HepG2 (cell line): Measurements from ENCODE around the gene TMEM132D. TPM values are rescaled to one million over a fixed set of nuclear protein-coding genes. Genes with fewer than 3 reads are reported as not detected.

Experiments
- ATAC-seq: fragments of 200-7000 bp; cut with Tn5 transposase; 3 replicates; pipeline ENCODE4 v1.9.1; 2020; ENCODE audit warnings: mild to moderate bottlenecking, moderate library complexity
- BruUV-seq: library from RNA; stranded (reverse); fragments of 400-500 nt; replicated peaks from 2 replicates; lab custom pipeline; 2021; lab: Mats Ljungman, UMichigan
- CTCF ChIA-PET: fragments of 300-600 bp; formaldehyde crosslinking; extraction: SDS; loops from one replicate; lab custom pipeline; 2021; ENCODE audit warnings: low total read pairs, inconsistent platforms, low intra/inter-chr PET ratio; lab: Yijun Ruan, JAX
- POLR2A ChIA-PET: fragments of 350-600 bp; sonication (Branson Sonifier 250); formaldehyde crosslinking; loops from one replicate; lab custom pipeline; 2020; ENCODE audit warnings: antibody characterized with exemption, inconsistent platforms; lab: Yijun Ruan, JAX
- DNase-seq: peaks from one replicate; pipeline ENCODE4 v3.0.0-alpha.2; 2015; ENCODE audit warnings: low spot score
- FAIRE-seq: peaks from 3 replicates; lab custom pipeline; 2011; peaks lifted over from hg19 to GRCh38; lab: Jason Lieb, UNC
- H2AFZ ChIP-seq: one replicate; pipeline ENCODE4 v1.6.1; 2011; ENCODE audit warnings: low read length, inconsistent platforms
- H3K27ac ChIP-seq: fragments of 300-600 bp; 3 replicates; pipeline ENCODE4 v1.8.0; 2011; ENCODE audit warnings: mixed run types, mild to moderate bottlenecking, mixed read lengths, low read length, inconsistent platforms; ENCODE audit not compliant: insufficient read depth; ENCODE audit errors: extremely low read length
- H3K27me3 ChIP-seq, 2 experiments: fragments of 200-600 bp in 1 of 2; 2 replicates in 1 of 2; 3 replicates in 1 of 2; pipeline versions ENCODE4 v1.6.0 to v1.8.0; 2011; ENCODE audit warnings: low read length in 2 of 2, mild to moderate bottlenecking in 2 of 2, moderate library complexity in 2 of 2, inconsistent platforms in 1 of 2; ENCODE audit not compliant: insufficient read depth in 2 of 2, control insufficient read depth in 1 of 2
- H3K36me3 ChIP-seq, 2 experiments: fragments of 200-600 bp in 1 of 2; replicated peaks in 1 of 2; 2 replicates in 1 of 2; 3 replicates in 1 of 2; pipeline versions ENCODE4 v1.5.1 to v1.8.0; 2011; ENCODE audit warnings: low read length in 2 of 2, inconsistent platforms in 1 of 2; ENCODE audit not compliant: insufficient read depth in 2 of 2, control insufficient read depth in 1 of 2
- H3K4me1 ChIP-seq: 2 replicates; pipeline ENCODE4 v1.5.1; 2012; ENCODE audit warnings: low read length, inconsistent platforms; ENCODE audit not compliant: insufficient read depth
- H3K4me2 ChIP-seq: 2 replicates; pipeline ENCODE4 v1.6.0; 2011; ENCODE audit warnings: low read depth, low read length, inconsistent platforms
- H3K4me3 ChIP-seq, 3 experiments: fragments of 200-600 bp in 1 of 3; sonication (generic), shearing (Covaris generic) in 1 of 3; replicated peaks in 1 of 3; 2 replicates each; pipeline ENCODE4 v1.5.1; 2011 to 2016; ENCODE audit warnings: low read length in 3 of 3, inconsistent platforms in 2 of 3, low read depth in 2 of 3, mild to moderate bottlenecking in 2 of 3, control low read depth in 1 of 3, mixed read lengths in 1 of 3; ENCODE audit not compliant: insufficient read depth in 1 of 3
- H3K79me2 ChIP-seq: one replicate; pipeline ENCODE4 v1.6.1; 2011; ENCODE audit warnings: low read length, inconsistent platforms; ENCODE audit not compliant: insufficient read depth
- H3K9ac ChIP-seq: 2 replicates; pipeline ENCODE4 v1.6.0; 2011; ENCODE audit warnings: mild to moderate bottlenecking, low read depth, low read length, inconsistent platforms; ENCODE audit not compliant: insufficient read depth
- H3K9me3 ChIP-seq: 2 replicates; pipeline ENCODE4 v1.5.1; 2012; ENCODE audit warnings: mild to moderate bottlenecking, low read length
- H4K20me1 ChIP-seq: 2 replicates; pipeline ENCODE4 v1.6.0; 2011; ENCODE audit warnings: inconsistent platforms, mild to moderate bottlenecking, low read length, moderate library complexity; ENCODE audit not compliant: insufficient read depth
- BHLHE40 ChIP-seq: IDR thresholded peaks from 2 replicates; pipeline ENCODE4 v1.6.1; 2011; ENCODE audit warnings: low read length, improper control_type of control experiment
- IRX3 ChIP-seq: sonication (generic); formaldehyde crosslinking; IDR thresholded peaks from 2 replicates; pipeline ENCODE4 v1.8.1; 2023; ENCODE audit warnings: mild to moderate bottlenecking, low read depth, missing genetic modification reagents, borderline replicate concordance
- KLF16 ChIP-seq, 2 experiments: sonication (generic) in 1 of 2; formaldehyde crosslinking in 1 of 2; IDR thresholded peaks; 2 replicates each; pipeline versions ENCODE4 v1.6.1 to v1.8.0; 2016 to 2023; ENCODE audit warnings: missing genetic modification reagents in 2 of 2, missing compliant biosample characterization in 1 of 2
- NBN ChIP-seq: fragments of 450-650 bp; conservative IDR thresholded peaks from 2 replicates; pipeline ENCODE4 v1.6.1; 2017
- NFRKB ChIP-seq: fragments of 450-650 bp; IDR thresholded peaks from 2 replicates; pipeline ENCODE4 v1.6.1; 2017
- ZFX ChIP-seq: sonication (generic); formaldehyde crosslinking; IDR thresholded peaks from 2 replicates; pipeline ENCODE4 v1.4.0; 2020; ENCODE audit warnings: mild to moderate bottlenecking, low read depth, missing genetic modification reagents, moderate library complexity
- ZNF30 ChIP-seq: sonication (generic); formaldehyde crosslinking; IDR thresholded peaks from 2 replicates; pipeline ENCODE4 v1.5.0; 2020; ENCODE audit warnings: mild to moderate bottlenecking, missing genetic modification reagents
- WGBS: methylation state at CpG from one replicate; pipeline ENCODE4 v1.1.6; 2017; ENCODE audit warnings: low lambda C conversion rate; 5-methylcytosine and 5-hydroxymethylcytosine counted together
- in situ Hi-C: cut with HindIII; loops from 2 replicates; pipeline ENCODE4 v1.10.0; 2017; ENCODE audit warnings: low pct_unique_long_range_greater_than_20kb; ENCODE audit not compliant: extremely low pct_ligation_motif_present
- intact Hi-C: fragments of 100-400 bp; cut with micrococcal nuclease; formaldehyde crosslinking; loops from one replicate; pipeline ENCODE4 v1.10.0; 2022; ENCODE audit not compliant: unreplicated experiment
- polyA plus RNA-seq, 8 experiments: library from polyadenylated mRNA; depleted of rRNA in 3 of 8; stranded (reverse) in 7 of 8; unstranded in 1 of 8; fragments of >200 nt; fragmentation: Illumina TruSeq in 4 of 8; extraction: Trizol in 4 of 8; gene quantifications; 2 replicates each; pipeline versions ENCODE4 v1.2.1 to v1.2.3, GENCODE V29; 2011 to 2016; ENCODE audit warnings: low read depth in 4 of 8, missing spikeins in 1 of 8, mixed read lengths in 1 of 8; ENCODE audit not compliant: insufficient read depth in 1 of 8
- total RNA-seq, 5 experiments: library from RNA; depleted of rRNA; stranded (reverse); fragments of >200 nt; fragmentation: Illumina TruSeq; extraction: Trizol; gene quantifications; 2 replicates each; pipeline ENCODE4 v1.2.3, GENCODE V29; 2016; ENCODE audit warnings: low read depth in 1 of 5
- TF ChIP-seq, protein P1 (sequence below): sonication (generic); formaldehyde crosslinking; conservative IDR thresholded peaks from 2 replicates; pipeline ENCODE4 v1.5.0; 2020; ENCODE audit warnings: missing genetic modification reagents
- TF ChIP-seq, protein P2 (sequence below): sonication (generic); formaldehyde crosslinking; IDR thresholded peaks from 2 replicates; pipeline ENCODE4 v1.4.0; 2020; ENCODE audit warnings: low read depth, missing genetic modification reagents

Gene TMEM132D
- total and polyA plus RNA-seq, 2 of the 13 experiments (the other 11 are each of a cell fraction or from before 2014, with no cell fraction given), result not detected

DNA sequence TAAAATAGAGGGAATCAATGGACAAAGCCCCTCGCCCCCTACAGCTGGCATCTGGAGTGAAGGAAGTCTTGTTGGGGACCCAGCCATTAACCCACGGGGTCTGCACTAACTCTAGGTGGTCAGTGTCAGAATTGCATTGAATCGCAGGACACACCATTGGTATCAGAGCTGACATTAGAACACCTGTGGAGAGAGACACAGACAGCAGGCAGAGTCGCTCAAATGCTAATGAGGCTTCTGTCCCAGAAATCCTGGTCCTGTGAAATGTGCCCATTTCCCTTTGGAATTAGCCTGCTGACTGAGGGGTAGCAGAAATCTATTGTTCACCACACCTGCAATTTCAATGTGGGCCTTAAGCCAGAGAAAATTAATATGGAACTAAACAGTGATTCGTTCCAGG, 33.0 kb downstream of the TMEM132D start:
- Histone ChIP-seq H3K27me3 (peaks cover 0 to 5% of the 10 kb centered on the region in 2 experiments; a peak in 1 of 5 replicates), H3K9me3 (peaks cover 2% of the 10 kb centered on the region; the same call in 1 of the 2 replicates), H3K79me2 (no peaks in the 10 kb centered on the region), H4K20me1 (no peaks in the 10 kb centered on the region), H3K4me3 (no peak overlapping the region), H2AFZ (no peak overlapping the region), H3K27ac (no peak overlapping the region), H3K9ac (no peak overlapping the region), H3K36me3 (no peaks in the 10 kb centered on the region), H3K4me2 (no peak overlapping the region), H3K4me1 (no peaks in the 10 kb centered on the region)
- ATAC-seq (no peak), FAIRE-seq (no peak), DNase-seq (no peak)
- TF ChIP-seq KLF16 (CRISPR knock-in tag; IDR thresholded peaks at IDR 0.05) (no peak), IRX3 (no peak), ZNF30 (CRISPR knock-in tag) (no peak), NFRKB (no peak), BHLHE40 (no peak), NBN (no peak), ZFX (CRISPR knock-in tag) (no peak)
- TF ChIP-seq, protein P1, sequence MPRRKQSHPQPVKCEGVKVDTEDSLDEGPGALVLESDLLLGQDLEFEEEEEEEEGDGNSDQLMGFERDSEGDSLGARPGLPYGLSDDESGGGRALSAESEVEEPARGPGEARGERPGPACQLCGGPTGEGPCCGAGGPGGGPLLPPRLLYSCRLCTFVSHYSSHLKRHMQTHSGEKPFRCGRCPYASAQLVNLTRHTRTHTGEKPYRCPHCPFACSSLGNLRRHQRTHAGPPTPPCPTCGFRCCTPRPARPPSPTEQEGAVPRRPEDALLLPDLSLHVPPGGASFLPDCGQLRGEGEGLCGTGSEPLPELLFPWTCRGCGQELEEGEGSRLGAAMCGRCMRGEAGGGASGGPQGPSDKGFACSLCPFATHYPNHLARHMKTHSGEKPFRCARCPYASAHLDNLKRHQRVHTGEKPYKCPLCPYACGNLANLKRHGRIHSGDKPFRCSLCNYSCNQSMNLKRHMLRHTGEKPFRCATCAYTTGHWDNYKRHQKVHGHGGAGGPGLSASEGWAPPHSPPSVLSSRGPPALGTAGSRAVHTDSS (CRISPR knock-in tag), result no peak
- TF ChIP-seq, protein P2, sequence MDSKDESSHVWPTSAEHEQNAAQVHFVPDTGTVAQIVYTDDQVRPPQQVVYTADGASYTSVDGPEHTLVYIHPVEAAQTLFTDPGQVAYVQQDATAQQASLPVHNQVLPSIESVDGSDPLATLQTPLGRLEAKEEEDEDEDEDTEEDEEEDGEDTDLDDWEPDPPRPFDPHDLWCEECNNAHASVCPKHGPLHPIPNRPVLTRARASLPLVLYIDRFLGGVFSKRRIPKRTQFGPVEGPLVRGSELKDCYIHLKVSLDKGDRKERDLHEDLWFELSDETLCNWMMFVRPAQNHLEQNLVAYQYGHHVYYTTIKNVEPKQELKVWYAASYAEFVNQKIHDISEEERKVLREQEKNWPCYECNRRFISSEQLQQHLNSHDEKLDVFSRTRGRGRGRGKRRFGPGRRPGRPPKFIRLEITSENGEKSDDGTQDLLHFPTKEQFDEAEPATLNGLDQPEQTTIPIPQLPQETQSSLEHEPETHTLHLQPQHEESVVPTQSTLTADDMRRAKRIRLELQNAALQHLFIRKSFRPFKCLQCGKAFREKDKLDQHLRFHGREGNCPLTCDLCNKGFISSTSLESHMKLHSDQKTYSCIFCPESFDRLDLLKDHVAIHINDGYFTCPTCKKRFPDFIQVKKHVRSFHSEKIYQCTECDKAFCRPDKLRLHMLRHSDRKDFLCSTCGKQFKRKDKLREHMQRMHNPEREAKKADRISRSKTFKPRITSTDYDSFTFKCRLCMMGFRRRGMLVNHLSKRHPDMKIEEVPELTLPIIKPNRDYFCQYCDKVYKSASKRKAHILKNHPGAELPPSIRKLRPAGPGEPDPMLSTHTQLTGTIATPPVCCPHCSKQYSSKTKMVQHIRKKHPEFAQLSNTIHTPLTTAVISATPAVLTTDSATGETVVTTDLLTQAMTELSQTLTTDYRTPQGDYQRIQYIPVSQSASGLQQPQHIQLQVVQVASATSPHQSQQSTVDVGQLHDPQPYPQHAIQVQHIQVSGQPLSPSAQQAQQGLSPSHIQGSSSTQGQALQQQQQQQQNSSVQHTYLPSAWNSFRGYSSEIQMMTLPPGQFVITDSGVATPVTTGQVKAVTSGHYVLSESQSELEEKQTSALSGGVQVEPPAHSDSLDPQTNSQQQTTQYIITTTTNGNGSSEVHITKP (CRISPR knock-in tag), result no peak
- intact Hi-C loops, result no loop called here
- in situ Hi-C loops, result no loop called here
- 23% methylated on average over 4 of the region's 5 CpGs for WGBS
- no TSS peak for BruUV-seq
- ChIA-PET CTCF (no interaction called here), POLR2A (no interaction called here)
